Measurements from ENCODE around the gene IL36RN.

The IL36RN gene

GRCh38 chr2:113061896-113062770 is 3.1 kb downstream of the IL36RN start:
- no peak for TF ChIP-seq CTCF (conservative IDR thresholded peaks at IDR 0.05; ENCODE audit: control insufficient read depth, insufficient read depth, low read depth, low read length)
- DNase-seq (ENCODE audit: low read depth), result no peak
- H3K4me3 ChIP-seq (ENCODE audit: control insufficient read depth, low read depth, low read length), result no peak overlapping the region

- H3K4me3 ChIP-seq (ENCODE audit: control insufficient read depth, low read depth, low read length), result no peak overlapping the region
- no peak for DNase-seq (ENCODE audit: low read depth)
- no peak for TF ChIP-seq CTCF (conservative IDR thresholded peaks at IDR 0.05; ENCODE audit: control insufficient read depth, insufficient read depth, low read depth, low read length)
Observed at GRCh38 chr2:113064281-113064680, 5.3 kb downstream of the IL36RN start.

- no peak for TF ChIP-seq CTCF (conservative IDR thresholded peaks at IDR 0.05; ENCODE audit: control insufficient read depth, insufficient read depth, low read depth, low read length)
- DNase-seq (ENCODE audit: low read depth), result no peak
- H3K4me3 ChIP-seq (ENCODE audit: control insufficient read depth, low read depth, low read length), result no peak overlapping the region
Observed at GRCh38 chr2:113064898-113065297, 5.9 kb downstream of the IL36RN start.

DNA sequence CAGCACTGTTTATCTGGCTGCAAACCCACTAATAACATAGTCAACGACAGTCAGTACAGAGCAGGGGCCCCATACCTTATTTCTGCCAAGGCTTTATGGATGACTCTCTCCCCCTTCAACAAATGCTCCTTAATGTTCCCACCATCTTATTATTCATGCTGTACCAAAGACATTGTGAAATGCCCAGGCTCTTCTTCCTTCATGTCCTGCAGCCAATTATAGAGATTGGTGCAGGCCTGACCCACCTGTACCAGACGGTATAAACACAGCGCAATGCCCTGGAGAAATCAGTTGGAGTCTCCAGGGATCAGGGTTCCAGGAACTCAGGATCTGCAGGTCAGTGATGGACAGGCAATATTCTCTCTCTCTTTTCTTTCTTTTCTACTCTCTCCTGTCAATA is 8.7 kb downstream of the IL36RN start, which contains the start of gene IL1F10:
IL1F10 (plus strand) TSS at position 290 of the 400 bp plus-strand sequence. CDS start 4,769 bp downstream, outside the sequence.
- TF ChIP-seq CTCF (conservative IDR thresholded peaks at IDR 0.05; ENCODE audit: control insufficient read depth, insufficient read depth, low read depth, low read length), result no peak
- DNase-seq (ENCODE audit: low read depth), result no peak
- H3K4me3 ChIP-seq (ENCODE audit: control insufficient read depth, low read depth, low read length), result no peak within 1 kb of the TSS

DNA sequence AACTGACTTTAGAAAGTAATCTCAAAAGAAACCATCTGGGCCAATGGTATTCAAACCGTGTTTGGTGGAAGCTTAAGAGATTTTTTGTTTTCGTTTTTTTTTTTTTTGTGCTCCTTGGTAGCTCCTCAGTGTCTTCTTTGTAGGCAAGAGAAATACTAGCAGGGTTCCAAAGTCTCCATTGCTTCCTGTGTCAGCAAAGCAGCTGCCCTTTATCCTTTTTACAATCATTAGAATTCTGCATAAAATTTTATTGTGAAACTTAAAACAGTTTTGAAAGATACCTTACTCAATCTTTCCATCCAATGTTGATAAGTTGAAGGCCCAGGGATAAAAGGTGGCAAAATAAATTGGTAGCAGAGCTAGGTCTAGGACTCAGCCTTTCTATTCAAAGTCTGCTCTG is 9.3 kb downstream of the IL36RN start:
- TF ChIP-seq CTCF (conservative IDR thresholded peaks at IDR 0.05; ENCODE audit: control insufficient read depth, insufficient read depth, low read depth, low read length), result no peak
- no peak for DNase-seq (ENCODE audit: low read depth)
- H3K4me3 ChIP-seq (ENCODE audit: control insufficient read depth, low read depth, low read length), result no peak overlapping the region

- no peak for DNase-seq (ENCODE audit: low read depth)
- H3K4me3 ChIP-seq (ENCODE audit: control insufficient read depth, low read depth, low read length), result no peak overlapping the region
- TF ChIP-seq CTCF (conservative IDR thresholded peaks at IDR 0.05; ENCODE audit: control insufficient read depth, insufficient read depth, low read depth, low read length), result no peak
Observed at GRCh38 chr2:113068706-113069485, 9.9 kb downstream of the IL36RN start.

All from fibroblast of mammary gland (primary cell).